NB4 (cell line): ENCODE results near the gene OR2T10.
"Not testable (repeated sequence)": the region's sequence is repeated elsewhere in the genome, so short reads cannot be mapped to it uniquely, and the experiment has no call there.

Experiments used
- CTCF ChIP-seq: IDR thresholded peaks from one replicate; pipeline ENCODE4 v1.5.1; 2012; ENCODE audit warnings: low read depth, low read length
- POLR2A ChIP-seq: IDR thresholded peaks from 2 replicates; pipeline ENCODE4 v1.6.1; 2011; ENCODE audit warnings: mild to moderate bottlenecking; ENCODE audit not compliant: insufficient read length; ENCODE audit errors: extremely low read depth

GRCh38 chr1:248562672-248563071, 34.8 kb downstream of the OR2T10 start, which contains the start of gene OR2T29:
- not testable (repeated sequence) for TF ChIP-seq CTCF, POLR2A
